Mesenchymal stem cell (in vitro differentiated cells and primary cell): ENCODE results near the gene LRP6.
"Not testable (repeated sequence)": the region's sequence is repeated elsewhere in the genome, so short reads cannot be mapped to it uniquely, and the experiment has no call there.

Experiments used
- DNase-seq: peaks from one replicate; pipeline ENCODE4 v3.0.0-alpha.2; 2013
- H2AFZ ChIP-seq: one replicate; pipeline ENCODE4 v1.6.1; 2013; ENCODE audit warnings: low read depth, mild to moderate bottlenecking, control low read depth, inconsistent platforms, low read length, moderate library complexity
- H2AK5ac ChIP-seq: 2 replicates; pipeline ENCODE4 v1.6.1; 2013; ENCODE audit warnings: low read length, moderate library complexity, mild to moderate bottlenecking, inconsistent platforms; ENCODE audit not compliant: severe bottlenecking
- H2BK120ac ChIP-seq: one replicate; pipeline ENCODE4 v1.6.1; 2013; ENCODE audit warnings: low read depth, mild to moderate bottlenecking, inconsistent platforms, low read length, moderate library complexity
- H2BK12ac ChIP-seq, 2 experiments: one replicate each; pipeline ENCODE4 v1.6.1; 2013; ENCODE audit warnings: inconsistent platforms in 2 of 2, low read length in 2 of 2, mild to moderate bottlenecking in 2 of 2, moderate library complexity in 2 of 2, control low read depth in 1 of 2
- H2BK15ac ChIP-seq: one replicate; pipeline ENCODE4 v1.6.1; 2013; ENCODE audit warnings: mild to moderate bottlenecking, low read depth, inconsistent platforms; ENCODE audit not compliant: poor library complexity, severe bottlenecking
- H2BK5ac ChIP-seq: 2 replicates; pipeline ENCODE4 v1.6.1; 2013; ENCODE audit warnings: low read depth, mild to moderate bottlenecking, low read length, control low read depth, inconsistent platforms; ENCODE audit not compliant: poor library complexity, severe bottlenecking
- H3K14ac ChIP-seq, 2 experiments: one replicate each; pipeline ENCODE4 v1.6.1; 2013; ENCODE audit warnings: inconsistent platforms in 2 of 2, low read length in 2 of 2, control low read depth in 1 of 2, mild to moderate bottlenecking in 1 of 2, moderate library complexity in 1 of 2
- H3K18ac ChIP-seq, 2 experiments: one replicate each; pipeline ENCODE4 v1.6.1; 2013; ENCODE audit warnings: inconsistent platforms in 2 of 2, low read length in 2 of 2, control low read depth in 1 of 2, low read depth in 1 of 2, mild to moderate bottlenecking in 1 of 2
- H3K23ac ChIP-seq, 2 experiments: one replicate each; pipeline ENCODE4 v1.6.1; 2013; ENCODE audit warnings: inconsistent platforms in 2 of 2, low read length in 2 of 2, mild to moderate bottlenecking in 2 of 2, moderate library complexity in 2 of 2, control low read depth in 1 of 2
- H3K27ac ChIP-seq: 2 replicates; pipeline ENCODE4 v1.5.1; 2013; ENCODE audit warnings: mild to moderate bottlenecking, moderate library complexity, low read length, control low read depth, inconsistent platforms; ENCODE audit not compliant: poor library complexity, severe bottlenecking
- H3K27me3 ChIP-seq, 2 experiments: 2 replicates each; pipeline versions ENCODE4 v1.6.1 to v1.7.0; 2013; ENCODE audit warnings: low read length in 2 of 2, mild to moderate bottlenecking in 2 of 2, moderate library complexity in 2 of 2, control low read depth in 1 of 2, inconsistent platforms in 1 of 2; ENCODE audit not compliant: control insufficient read depth in 1 of 2, insufficient read depth in 1 of 2
- H3K36me3 ChIP-seq, 2 experiments: 2 replicates each; pipeline versions ENCODE4 v1.6.1 to v1.7.0; 2013; ENCODE audit warnings: low read length in 2 of 2, control low read depth in 1 of 2, inconsistent platforms in 1 of 2, low read depth in 1 of 2, mild to moderate bottlenecking in 1 of 2; ENCODE audit not compliant: insufficient read depth in 2 of 2, control insufficient read depth in 1 of 2
- H3K4ac ChIP-seq, 2 experiments: one replicate each; pipeline ENCODE4 v1.6.1; 2013; ENCODE audit warnings: inconsistent platforms in 2 of 2, low read length in 2 of 2, mild to moderate bottlenecking in 2 of 2, moderate library complexity in 2 of 2, control low read depth in 1 of 2, low read depth in 1 of 2
- H3K4me1 ChIP-seq: 2 replicates; pipeline ENCODE4 v1.6.1; 2013; ENCODE audit warnings: low read depth, low read length, control low read depth; ENCODE audit not compliant: control insufficient read depth, insufficient read depth
- H3K4me2 ChIP-seq: 2 replicates; pipeline ENCODE4 v1.6.1; 2013; ENCODE audit warnings: low read length, mild to moderate bottlenecking, inconsistent platforms; ENCODE audit not compliant: poor library complexity, severe bottlenecking
- H3K4me3 ChIP-seq, 2 experiments: 2 replicates each; pipeline versions ENCODE4 v1.5.1 to v1.7.0; 2013; ENCODE audit warnings: low read length in 2 of 2, mild to moderate bottlenecking in 2 of 2, control low read depth in 1 of 2, low read depth in 1 of 2; ENCODE audit not compliant: insufficient read depth in 1 of 2
- H3K79me1 ChIP-seq: replicated peaks from 2 replicates; pipeline ENCODE4 v1.6.1; 2013; ENCODE audit warnings: mild to moderate bottlenecking, control low read depth, low read length, inconsistent platforms; ENCODE audit not compliant: poor library complexity, severe bottlenecking
- H3K9ac ChIP-seq: 2 replicates; pipeline ENCODE4 v1.7.0; 2013; ENCODE audit warnings: mild to moderate bottlenecking, low read length, moderate library complexity
- H3K9me3 ChIP-seq: 2 replicates; pipeline ENCODE4 v1.7.0; 2013; ENCODE audit warnings: mild to moderate bottlenecking, low read length; ENCODE audit not compliant: control insufficient read depth
- H4K8ac ChIP-seq: one replicate; pipeline ENCODE4 v1.6.1; 2013; ENCODE audit warnings: inconsistent platforms, mild to moderate bottlenecking, low read length, moderate library complexity
- H4K91ac ChIP-seq: one replicate; pipeline ENCODE4 v1.6.1; 2013; ENCODE audit warnings: mild to moderate bottlenecking, low read length, inconsistent platforms
- WGBS: methylation state at CpG from one replicate; pipeline ENCODE4 v1.1.7; 2013; ENCODE audit warnings: mixed read lengths; 5-methylcytosine and 5-hydroxymethylcytosine counted together

LRP6 gene

GRCh38 chr12:12153596-12153995 is 113.2 kb downstream of the LRP6 start:
- Histone ChIP-seq H2BK120ac (no peak overlapping the region), H2AFZ (no peak overlapping the region), H3K36me3 (peaks cover 6 to 25% of the 10 kb centered on the region in 2 experiments), H2BK15ac (no peak overlapping the region), H3K27me3 (no peaks in the 10 kb centered on the region), H4K91ac (no peak overlapping the region), H3K9ac (no peak overlapping the region), H3K14ac (no peak overlapping the region), H3K27ac (no peak overlapping the region), H3K4me2 (no peak overlapping the region), H4K8ac (no peak overlapping the region), H3K9me3 (no peaks in the 10 kb centered on the region), H2BK5ac (no peak overlapping the region), H3K79me1 (peaks cover 19% of the 10 kb centered on the region), H3K18ac (no peak overlapping the region), H2AK5ac (no peak overlapping the region), H3K4me1 (no peaks in the 10 kb centered on the region), H3K4ac (no peak overlapping the region), H3K23ac (no peak overlapping the region), H3K4me3 (no peak overlapping the region), H2BK12ac (no peak overlapping the region)
- WGBS: 93% methylated on average over 3 of the region's 3 CpGs
- no peak for DNase-seq

- no peak overlapping the region for H4K8ac ChIP-seq
- H3K18ac ChIP-seq: no peak overlapping the region
- H3K9me3 ChIP-seq: no peaks in the 10 kb centered on the region
- H2BK12ac ChIP-seq: no peak overlapping the region
- no peak for DNase-seq
- no peak overlapping the region for H3K9ac ChIP-seq
- H2BK120ac ChIP-seq: no peak overlapping the region
- H3K23ac ChIP-seq: no peak overlapping the region
- no peak overlapping the region for H4K91ac ChIP-seq
- no peak overlapping the region for H3K27ac ChIP-seq
- peaks cover 15% of the 10 kb centered on the region for H3K79me1 ChIP-seq
- no peak overlapping the region for H3K14ac ChIP-seq
- H3K36me3 ChIP-seq: peaks cover 6 to 47% of the 10 kb centered on the region in 2 experiments
- no peak overlapping the region for H2BK15ac ChIP-seq
- no peak overlapping the region for H2AFZ ChIP-seq
- H2BK5ac ChIP-seq: no peak overlapping the region
- no peaks in the 10 kb centered on the region for H3K27me3 ChIP-seq
- WGBS: 96% methylated on average over 3 of the region's 6 CpGs
- no peak overlapping the region for H3K4me2 ChIP-seq
- H3K4me1 ChIP-seq: no peaks in the 10 kb centered on the region
- no peak overlapping the region for H3K4me3 ChIP-seq
- H3K4ac ChIP-seq: no peak overlapping the region
- H2AK5ac ChIP-seq: no peak overlapping the region
These were observed 119.7 kb downstream of the LRP6 start for GRCh38 chr12:12147111-12147510.

- not testable (repeated sequence) for H2AK5ac ChIP-seq, H3K4me1 ChIP-seq, H3K9me3 ChIP-seq, DNase-seq, H4K8ac ChIP-seq, H3K9ac ChIP-seq, H3K23ac ChIP-seq, H4K91ac ChIP-seq, H3K4me2 ChIP-seq, H2BK5ac ChIP-seq, H3K18ac ChIP-seq, H2BK12ac ChIP-seq, H3K4ac ChIP-seq, H2AFZ ChIP-seq, H2BK120ac ChIP-seq, H3K79me1 ChIP-seq, H3K4me3 ChIP-seq, H3K27ac ChIP-seq, H2BK15ac ChIP-seq, H3K27me3 ChIP-seq, H3K14ac ChIP-seq
- WGBS: no CpG with 5 or more reads among the region's 1 CpG
- H3K36me3 ChIP-seq: peaks cover 6 to 31% of the 10 kb centered on the region in 2 experiments
These were observed 122.3 kb downstream of the LRP6 start for GRCh38 chr12:12144531-12144930.

- H2AK5ac ChIP-seq: no peak overlapping the region
- no peak overlapping the region for H3K18ac ChIP-seq
- H2BK12ac ChIP-seq: no peak overlapping the region
- no peak overlapping the region for H3K4ac ChIP-seq
- H2BK15ac ChIP-seq: no peak overlapping the region
- H3K4me1 ChIP-seq: no peaks in the 10 kb centered on the region
- no peak overlapping the region for H3K27ac ChIP-seq
- H4K8ac ChIP-seq: no peak overlapping the region
- no peak overlapping the region for H3K4me2 ChIP-seq
- no peak overlapping the region for H3K23ac ChIP-seq
- no peaks in the 10 kb centered on the region for H3K9me3 ChIP-seq
- H3K79me1 ChIP-seq: peaks cover 6% of the 10 kb centered on the region
- H3K9ac ChIP-seq: no peak overlapping the region
- no peaks in the 10 kb centered on the region for H3K27me3 ChIP-seq
- H2BK120ac ChIP-seq: no peak overlapping the region
- no peak overlapping the region for H2AFZ ChIP-seq
- no peak for DNase-seq
- no peak overlapping the region for H2BK5ac ChIP-seq
- H3K36me3 ChIP-seq: peaks cover 3 to 12% of the 10 kb centered on the region in 2 experiments
- no peak overlapping the region for H3K14ac ChIP-seq
- no peak overlapping the region for H4K91ac ChIP-seq
- H3K4me3 ChIP-seq: no peak overlapping the region
These were observed 125.8 kb downstream of the LRP6 start for GRCh38 chr12:12141000-12141399.
